HCT116 (cell line): Measurements from ENCODE around the gene FSCN2. TPM values are rescaled to one million over a fixed set of nuclear protein-coding genes. Genes with fewer than 3 reads are reported as not detected.

Experiments used
- ATAC-seq: fragments of 200-7000 bp; cut with Tn5 transposase; 2 replicates; pipeline ENCODE4 v1.9.1; 2020; ENCODE audit warnings: mild to moderate bottlenecking, moderate library complexity
- BruUV-seq: library from RNA; stranded (reverse); fragments of 400-500 nt; replicated peaks from 2 replicates; lab custom pipeline; 2021; lab: Mats Ljungman, UMichigan
- CTCF ChIA-PET: fragments of 300-600 bp; sonication (Branson Sonifier 250); formaldehyde crosslinking; loops from one replicate; lab custom pipeline; 2021; ENCODE audit warnings: antibody characterized with exemption; lab: Charles Lee
- POLR2A ChIA-PET: fragments of 300-600, 350-600 bp; sonication (Branson Sonifier 250); formaldehyde crosslinking; loops from one replicate; lab custom pipeline; 2021; ENCODE audit warnings: antibody characterized with exemption; lab: Charles Lee
- RAD21 ChIA-PET, 2 experiments: fragments of 300-600 bp; sonication (Branson Sonifier 250); formaldehyde crosslinking; loops; one replicate each; lab custom pipeline; 2023; ENCODE audit warnings: low total read pairs in 2 of 2; ENCODE audit not compliant: uncharacterized antibody in 2 of 2, unreplicated experiment in 2 of 2, low non-redundant PET in 1 of 2; lab: Charles Lee
- DNase-seq: peaks from one replicate; pipeline ENCODE4 v3.0.0-alpha.2; 2010; ENCODE audit warnings: low read depth, low spot score
- H2AFZ ChIP-seq: fragments of 200-600 bp; shearing (Covaris generic), sonication (generic); 2 replicates; pipeline ENCODE4 v1.6.1; 2017; ENCODE audit warnings: low read depth, mixed run types, mixed read lengths, antibody characterized with exemption, low read length; ENCODE audit not compliant: poor library complexity, severe bottlenecking
- H3K27ac ChIP-seq: 2 replicates; pipeline ENCODE4 v1.5.1; 2012; ENCODE audit warnings: low read depth, low read length
- H3K27me3 ChIP-seq: fragments of 200-600 bp; sonication (generic); 2 replicates; pipeline ENCODE4 v1.6.1; 2016; ENCODE audit warnings: mixed run types, low read length, mixed read lengths; ENCODE audit not compliant: insufficient read depth
- H3K36me3 ChIP-seq, 2 experiments: fragments of 200-500 bp in 1 of 2; fragments of 200-600 bp in 1 of 2; sonication (Bioruptor generic) in 1 of 2; sonication (generic) in 1 of 2; 2 replicates each; pipeline versions ENCODE4 v1.5.1 to v1.6.1; 2014 to 2016; ENCODE audit warnings: low read length in 2 of 2, inconsistent platforms in 1 of 2, mixed read lengths in 1 of 2, mixed run types in 1 of 2; ENCODE audit not compliant: insufficient read depth in 2 of 2, control insufficient read depth in 1 of 2
- H3K4me1 ChIP-seq, 2 experiments: fragments of 200-600 bp in 1 of 2; sonication (generic) in 1 of 2; 2 replicates each; pipeline versions ENCODE4 v1.5.1 to v1.6.1; 2012 to 2017; ENCODE audit warnings: low read length in 2 of 2, inconsistent platforms in 1 of 2, mild to moderate bottlenecking in 1 of 2, mixed read lengths in 1 of 2, mixed run types in 1 of 2, moderate library complexity in 1 of 2; ENCODE audit not compliant: insufficient read depth in 2 of 2, control insufficient read depth in 1 of 2
- H3K4me2 ChIP-seq: fragments of 200-600 bp; sonication (generic); 2 replicates; pipeline ENCODE4 v1.6.1; 2017; ENCODE audit warnings: mixed run types, low read length, mixed read lengths
- H3K4me3 ChIP-seq, 2 experiments: fragments of 200-600 bp in 1 of 2; sonication (generic) in 1 of 2; replicated peaks in 1 of 2; 2 replicates each; pipeline ENCODE4 v1.5.1; 2011 to 2016; ENCODE audit warnings: low read length in 2 of 2, control low read depth in 1 of 2, low read depth in 1 of 2, mild to moderate bottlenecking in 1 of 2, mixed read lengths in 1 of 2, mixed run types in 1 of 2
- H3K79me2 ChIP-seq: fragments of 200-600 bp; sonication (generic); 2 replicates; pipeline ENCODE4 v1.6.1; 2017; ENCODE audit warnings: mild to moderate bottlenecking, mixed run types, low read length, moderate library complexity, mixed read lengths; ENCODE audit not compliant: insufficient read depth
- H3K9ac ChIP-seq: fragments of 200-600 bp; sonication (generic); 2 replicates; pipeline ENCODE4 v1.6.1; 2016; ENCODE audit warnings: low read length, mixed read lengths
- H3K9me2 ChIP-seq: fragments of 200-600 bp; sonication (generic), shearing (Covaris generic); 2 replicates; pipeline ENCODE4 v1.6.1; 2017; ENCODE audit warnings: mixed run types, mild to moderate bottlenecking, moderate library complexity; ENCODE audit not compliant: insufficient read depth
- H3K9me3 ChIP-seq, 2 experiments: fragments of 200-500 bp in 1 of 2; fragments of 200-600 bp in 1 of 2; sonication (Bioruptor generic) in 1 of 2; sonication (generic) in 1 of 2; 2 replicates each; pipeline ENCODE4 v1.6.1; 2014 to 2017; ENCODE audit warnings: low read length in 2 of 2, mixed read lengths in 2 of 2, inconsistent platforms in 1 of 2, low read depth in 1 of 2, mild to moderate bottlenecking in 1 of 2, mixed run types in 1 of 2, moderate library complexity in 1 of 2; ENCODE audit not compliant: control insufficient read depth in 1 of 2, insufficient read depth in 1 of 2
- H4K20me1 ChIP-seq: fragments of 200-600 bp; sonication (generic), shearing (Covaris generic); 2 replicates; pipeline ENCODE4 v1.6.1; 2017; ENCODE audit warnings: mixed run types, mild to moderate bottlenecking, moderate library complexity; ENCODE audit not compliant: insufficient read depth
- CBX3 ChIP-seq: IDR thresholded peaks from 2 replicates; pipeline ENCODE4 v1.6.1; 2012; ENCODE audit warnings: low read depth
- ELF1 ChIP-seq: IDR thresholded peaks from 2 replicates; pipeline ENCODE4 v1.6.1; 2012; ENCODE audit warnings: low read depth, borderline replicate concordance
- EZH2phosphoT487 ChIP-seq: fragments of 200-600 bp; IDR thresholded peaks from 2 replicates; pipeline ENCODE4 v1.6.1; 2018; ENCODE audit warnings: antibody characterized with exemption, borderline replicate concordance
- JUND ChIP-seq: IDR thresholded peaks from 2 replicates; pipeline ENCODE4 v1.6.1; 2012
- MAX ChIP-seq: IDR thresholded peaks from 2 replicates; pipeline ENCODE4 v1.6.1; 2012
- POLR2AphosphoS5 ChIP-seq: IDR thresholded peaks from 2 replicates; pipeline ENCODE4 v1.6.1; 2011; ENCODE audit warnings: mild to moderate bottlenecking, low read depth, low read length, moderate library complexity
- SP1 ChIP-seq: IDR thresholded peaks from 2 replicates; pipeline ENCODE4 v1.6.1; 2012; ENCODE audit warnings: low read depth
- intact Hi-C: fragments of 100-400 bp; cut with micrococcal nuclease; formaldehyde crosslinking; loops from 2 replicates; pipeline ENCODE4 v1.10.0; 2022
- total RNA-seq: library from RNA; stranded (reverse); gene quantifications from one replicate; pipeline ENCODE4 v1.2.1, GENCODE V29; 2021; ENCODE audit not compliant: unreplicated experiment

FSCN2 gene
- total RNA-seq, 1 experiment from 2014 or later: 10.1 TPM

- Histone ChIP-seq H3K4me2 (peak overlapping the region; percentile 41), H4K20me1 (no peaks in the 10 kb centered on the region), H3K9ac (no peak overlapping the region), H3K79me2 (no peaks in the 10 kb centered on the region; the same call in 1 of the 2 replicates), H3K36me3 (no peaks in the 10 kb centered on the region), H2AFZ (no peak overlapping the region), H3K4me3 (no peak overlapping the region), H3K9me2 (no peaks in the 10 kb centered on the region), H3K27ac (peak overlapping the region; percentile 4; the same call in 1 of the 2 replicates), H3K9me3 (no peaks in the 10 kb centered on the region), H3K4me1 (peaks cover 21 to 55% of the 10 kb centered on the region in 2 experiments), H3K27me3 (no peaks in the 10 kb centered on the region)
- TF ChIP-seq POLR2AphosphoS5: peak; percentile 25; the same call in 1 of the 2 replicates
- TF ChIP-seq JUND: no peak
- ChIA-PET CTCF (no interaction called here), POLR2A (interaction anchor here (1.0 to 3.5 kb wide), 4 partner anchors 16 to 61 kb away, joined by 3 to 20 read pairs (median 4); partner anchors contain the start of gene FAAP100), RAD21 (no interaction called here)
- BruUV-seq: no TSS peak
- no peak for ATAC-seq
- DNase-seq: no peak
- intact Hi-C loops: no loop called here
Observed at GRCh38 chr17:81491181-81491581, 37.0 kb upstream of the FSCN2 start.

GRCh38 chr17:81491761-81492160, 36.4 kb upstream of the FSCN2 start:
- no peaks in the 10 kb centered on the region; the same call in 1 of the 2 replicates for H3K79me2 ChIP-seq
- ChIA-PET RAD21 (no interaction called here), POLR2A (interaction anchor here (1.0 to 3.5 kb wide), 5 partner anchors 16 to 60 kb away, joined by 3 to 20 read pairs (median 5); partner anchors contain the start of genes ACTG1 and FAAP100), CTCF (no interaction called here)
- no peak overlapping the region for H3K27ac ChIP-seq
- no peak for TF ChIP-seq ELF1
- no peak for TF ChIP-seq MAX
- no peak for TF ChIP-seq SP1
- TF ChIP-seq CBX3: no peak
- TF ChIP-seq EZH2phosphoT487: no peak
- no peak overlapping the region for H2AFZ ChIP-seq
- H3K4me1 ChIP-seq: peaks cover 21 to 55% of the 10 kb centered on the region in 2 experiments
- H3K36me3 ChIP-seq: no peaks in the 10 kb centered on the region
- ATAC-seq: no peak
- H3K4me2 ChIP-seq: 0 out of 2 replicates have a peak overlapping the region, but pooled peaks have one; percentile 11
- H3K4me3 ChIP-seq: no peak overlapping the region
- no peaks in the 10 kb centered on the region for H3K9me2 ChIP-seq
- no peaks in the 10 kb centered on the region for H3K27me3 ChIP-seq
- intact Hi-C loops: no loop called here
- no peaks in the 10 kb centered on the region for H3K9me3 ChIP-seq
- H3K9ac ChIP-seq: no peak overlapping the region
- H4K20me1 ChIP-seq: no peaks in the 10 kb centered on the region
- no peak for DNase-seq
- no TSS peak for BruUV-seq
